T-helper 1 cell treated with Interleukin-12 subunit alpha and Interleukin-12 subunit beta and Interleukin-4 antibody, amounts not matched to agents 30 μg/mL and 1 μg/mL, for 36 hours (primary cell): ENCODE measurements around the gene BABAM2.
"Not testable (repeated sequence)": the region's sequence is repeated elsewhere in the genome, so short reads cannot be mapped to it uniquely, and the experiment has no call there.

ENCODE experiments used
- H3K27ac Mint-ChIP-seq: one replicate; pipeline ENCODE4 v1.8.0; 2021; ENCODE audit warnings: mild to moderate bottlenecking, mixed read lengths
- H3K27me3 Mint-ChIP-seq: one replicate; pipeline ENCODE4 v1.8.0; 2021; ENCODE audit warnings: low read depth, mixed read lengths
- H3K36me3 Mint-ChIP-seq: one replicate; pipeline ENCODE4 v1.8.0; 2021; ENCODE audit warnings: low read depth, mixed read lengths
- H3K4me1 Mint-ChIP-seq: one replicate; pipeline ENCODE4 v1.8.0; 2021; ENCODE audit warnings: low read depth, mixed read lengths
- H3K4me3 Mint-ChIP-seq: one replicate; pipeline ENCODE4 v1.8.0; 2021; ENCODE audit warnings: mild to moderate bottlenecking, moderate library complexity, mixed read lengths
- H3K9me3 Mint-ChIP-seq: one replicate; pipeline ENCODE4 v1.8.0; 2021; ENCODE audit warnings: mixed read lengths

BABAM2 gene

DNA sequence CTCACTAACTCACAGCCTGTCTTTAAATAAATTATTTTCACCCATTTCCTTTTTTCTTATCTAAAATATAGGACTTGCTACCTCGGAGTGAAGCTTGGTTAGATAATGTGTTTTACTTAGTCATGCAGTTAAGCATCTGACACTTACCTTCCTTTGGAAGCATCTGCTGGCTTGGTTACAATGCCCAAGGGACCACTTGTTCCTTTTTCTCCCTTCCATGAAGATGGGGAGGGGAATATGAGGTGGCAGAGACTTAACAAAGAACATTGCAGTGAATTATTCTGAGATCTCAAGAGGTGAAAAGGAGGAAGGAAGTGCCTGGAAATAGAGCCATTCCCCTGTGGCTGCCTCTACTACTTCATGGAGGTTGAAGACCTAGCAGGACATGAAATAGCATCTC is 356.8 kb downstream of the BABAM2 start:
- peaks cover 36% of the 10 kb centered on the region for H3K4me1 Mint-ChIP-seq
- H3K27ac Mint-ChIP-seq, result no peak overlapping the region
- H3K9me3 Mint-ChIP-seq, result no peaks in the 10 kb centered on the region
- H3K27me3 Mint-ChIP-seq, result no peaks in the 10 kb centered on the region
- H3K4me3 Mint-ChIP-seq, result no peak overlapping the region
- H3K36me3 Mint-ChIP-seq, result peaks cover 25% of the 10 kb centered on the region

DNA sequence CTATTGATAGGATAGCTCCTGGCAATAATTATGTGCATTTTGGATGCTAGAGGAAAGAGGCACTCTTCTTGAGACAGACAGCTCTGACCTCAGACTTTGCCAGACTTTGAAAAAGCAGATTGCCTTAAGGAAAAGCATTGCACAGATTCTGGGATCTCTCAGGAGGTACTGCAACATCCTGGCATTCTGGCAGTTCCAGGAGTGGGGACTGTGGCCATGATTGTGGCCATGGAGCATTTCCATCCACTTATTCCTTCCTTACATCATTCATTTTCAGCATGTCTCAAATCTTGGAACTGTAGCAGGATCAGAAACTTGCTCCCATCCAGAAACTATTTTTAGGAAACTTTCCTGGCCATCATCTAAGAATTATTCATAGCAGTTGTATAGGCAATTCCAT is 357.2 kb downstream of the BABAM2 start:
- no peak overlapping the region for H3K4me3 Mint-ChIP-seq
- peaks cover 40% of the 10 kb centered on the region for H3K4me1 Mint-ChIP-seq
- peaks cover 25% of the 10 kb centered on the region for H3K36me3 Mint-ChIP-seq
- H3K27me3 Mint-ChIP-seq, result no peaks in the 10 kb centered on the region
- no peak overlapping the region for H3K27ac Mint-ChIP-seq
- H3K9me3 Mint-ChIP-seq, result no peaks in the 10 kb centered on the region

GRCh38 chr2:28248511-28248910 is 358.0 kb downstream of the BABAM2 start:
- no peak overlapping the region for H3K27ac Mint-ChIP-seq
- no peaks in the 10 kb centered on the region for H3K27me3 Mint-ChIP-seq
- no peaks in the 10 kb centered on the region for H3K9me3 Mint-ChIP-seq
- H3K4me3 Mint-ChIP-seq, result no peak overlapping the region
- peaks cover 47% of the 10 kb centered on the region for H3K4me1 Mint-ChIP-seq
- peaks cover 27% of the 10 kb centered on the region for H3K36me3 Mint-ChIP-seq

GRCh38 chr2:28250006-28250405 is 359.5 kb downstream of the BABAM2 start:
- no peak overlapping the region for H3K27ac Mint-ChIP-seq
- no peaks in the 10 kb centered on the region for H3K27me3 Mint-ChIP-seq
- no peak overlapping the region for H3K4me3 Mint-ChIP-seq
- no peaks in the 10 kb centered on the region for H3K9me3 Mint-ChIP-seq
- H3K36me3 Mint-ChIP-seq, result peaks cover 30% of the 10 kb centered on the region
- H3K4me1 Mint-ChIP-seq, result peaks cover 50% of the 10 kb centered on the region

- no peaks in the 10 kb centered on the region for H3K9me3 Mint-ChIP-seq
- peak overlapping the region; percentile 90 for H3K27ac Mint-ChIP-seq
- peaks cover 21% of the 10 kb centered on the region for H3K36me3 Mint-ChIP-seq
- peak overlapping the region; percentile 72 for H3K4me3 Mint-ChIP-seq
- H3K27me3 Mint-ChIP-seq, result no peaks in the 10 kb centered on the region
- peaks cover 50% of the 10 kb centered on the region for H3K4me1 Mint-ChIP-seq
Measured at GRCh38 chr2:28251337-28251736, 360.8 kb downstream of the BABAM2 start.

DNA sequence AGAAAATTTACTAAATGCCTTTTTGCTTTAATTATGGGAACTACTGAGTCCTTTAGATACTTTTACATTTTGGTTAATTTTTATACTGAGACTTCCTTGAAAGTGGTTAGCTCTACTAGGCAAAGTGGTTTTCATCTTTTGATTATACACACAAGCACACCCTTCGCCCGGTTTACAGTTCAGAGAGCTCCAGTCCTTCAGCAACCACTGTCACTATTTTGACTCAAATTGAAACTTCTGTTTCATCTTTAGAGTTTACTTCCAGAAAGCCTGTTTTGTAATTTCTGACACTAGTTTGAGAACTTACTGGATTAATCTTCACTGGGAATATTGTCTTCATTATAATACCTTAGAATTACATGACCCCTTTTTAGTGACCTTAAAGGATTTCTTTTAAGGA is 361.8 kb downstream of the BABAM2 start:
- peak overlapping the region; percentile 62 for H3K4me3 Mint-ChIP-seq
- H3K27ac Mint-ChIP-seq, result peak overlapping the region; percentile 81
- H3K27me3 Mint-ChIP-seq, result no peaks in the 10 kb centered on the region
- peaks cover 47% of the 10 kb centered on the region for H3K4me1 Mint-ChIP-seq
- H3K36me3 Mint-ChIP-seq, result peaks cover 16% of the 10 kb centered on the region
- no peaks in the 10 kb centered on the region for H3K9me3 Mint-ChIP-seq

GRCh38 chr2:28253543-28253942 is 363.0 kb downstream of the BABAM2 start:
- Mint-ChIP-seq H3K27me3 (no peaks in the 10 kb centered on the region), H3K27ac (no peak overlapping the region), H3K4me1 (peaks cover 45% of the 10 kb centered on the region), H3K4me3 (no peak overlapping the region), H3K36me3 (peaks cover 16% of the 10 kb centered on the region), H3K9me3 (no peaks in the 10 kb centered on the region)

GRCh38 chr2:28255231-28255630 is 364.7 kb downstream of the BABAM2 start:
- Mint-ChIP-seq H3K4me1 (peaks cover 35% of the 10 kb centered on the region), H3K36me3 (peaks cover 17% of the 10 kb centered on the region)
- not testable (repeated sequence) for H3K4me3 Mint-ChIP-seq, H3K27me3 Mint-ChIP-seq, H3K27ac Mint-ChIP-seq, H3K9me3 Mint-ChIP-seq

DNA sequence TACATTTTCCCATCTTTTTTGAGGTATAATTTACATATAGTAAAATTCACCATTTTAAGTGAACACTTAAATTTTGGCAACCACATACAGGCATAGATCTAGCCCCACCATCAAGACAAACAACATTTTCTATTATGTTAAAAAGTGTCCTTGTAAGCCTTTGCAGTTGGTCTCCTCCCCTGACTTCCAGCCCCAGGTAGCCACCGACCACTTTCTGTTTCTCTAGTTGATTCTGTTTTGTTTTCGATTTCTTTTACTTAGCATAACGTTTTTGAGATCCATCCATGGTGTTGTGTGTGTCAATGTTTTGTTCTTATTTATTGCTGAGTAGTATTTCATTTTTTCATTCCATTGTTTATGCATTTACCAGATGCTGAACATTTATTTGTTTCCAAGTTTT is 366.7 kb downstream of the BABAM2 start:
- H3K27me3 Mint-ChIP-seq, result no peaks in the 10 kb centered on the region
- no peaks in the 10 kb centered on the region for H3K9me3 Mint-ChIP-seq
- no peak overlapping the region for H3K27ac Mint-ChIP-seq
- peaks cover 24% of the 10 kb centered on the region for H3K36me3 Mint-ChIP-seq
- H3K4me3 Mint-ChIP-seq, result no peak overlapping the region
- peaks cover 24% of the 10 kb centered on the region for H3K4me1 Mint-ChIP-seq

DNA sequence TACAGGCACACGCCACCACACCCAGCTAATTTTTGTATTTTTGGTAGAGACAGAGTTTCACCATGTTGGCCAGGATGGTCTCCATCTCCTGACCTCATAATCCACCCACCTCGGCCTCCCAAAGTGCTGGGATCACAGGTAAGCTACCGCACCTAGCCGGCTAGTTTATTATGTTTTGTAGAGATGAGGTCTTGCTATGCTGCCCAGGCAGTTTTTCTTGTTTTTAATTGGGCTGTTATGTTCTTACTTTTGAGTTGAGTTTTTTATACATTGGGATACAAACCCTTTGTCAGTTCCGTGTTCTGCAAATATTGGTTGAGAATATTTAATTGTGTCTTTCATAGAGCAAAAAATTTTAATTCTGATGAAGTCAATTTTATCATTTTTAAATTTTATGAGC is 368.7 kb downstream of the BABAM2 start:
- H3K9me3 Mint-ChIP-seq, H3K4me1 Mint-ChIP-seq, H3K27ac Mint-ChIP-seq, H3K4me3 Mint-ChIP-seq, H3K27me3 Mint-ChIP-seq: not testable (repeated sequence)
- peaks cover 22% of the 10 kb centered on the region for H3K36me3 Mint-ChIP-seq

- Mint-ChIP-seq H3K4me3 (no peak overlapping the region), H3K9me3 (no peaks in the 10 kb centered on the region), H3K27ac (no peak overlapping the region), H3K27me3 (no peaks in the 10 kb centered on the region), H3K36me3 (peaks cover 28% of the 10 kb centered on the region), H3K4me1 (peaks cover 6% of the 10 kb centered on the region)
Measured at GRCh38 chr2:28263690-28264089, 373.2 kb downstream of the BABAM2 start.

DNA sequence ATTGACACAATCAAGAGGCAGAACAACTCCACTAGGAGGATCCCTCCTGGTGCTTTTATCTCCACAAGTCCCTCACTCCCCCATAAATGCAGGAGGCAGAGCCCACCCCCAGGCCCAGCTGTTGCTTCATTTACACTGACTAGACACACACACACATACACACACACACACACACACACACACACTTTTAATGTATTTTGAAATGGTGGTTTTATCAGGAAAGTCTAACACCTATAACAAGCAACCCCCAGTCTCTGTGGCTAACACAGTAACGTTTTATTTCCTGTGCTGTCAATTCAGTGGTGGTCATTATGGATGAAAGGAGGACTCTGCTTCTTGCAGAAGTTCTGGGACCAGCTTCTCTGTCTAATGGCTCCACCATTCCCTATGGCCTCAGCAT is 376.8 kb downstream of the BABAM2 start:
- Mint-ChIP-seq H3K4me3 (no peak overlapping the region), H3K4me1 (peaks cover 30% of the 10 kb centered on the region), H3K27ac (no peak overlapping the region), H3K27me3 (no peaks in the 10 kb centered on the region), H3K9me3 (no peaks in the 10 kb centered on the region), H3K36me3 (peaks cover 25% of the 10 kb centered on the region)

DNA sequence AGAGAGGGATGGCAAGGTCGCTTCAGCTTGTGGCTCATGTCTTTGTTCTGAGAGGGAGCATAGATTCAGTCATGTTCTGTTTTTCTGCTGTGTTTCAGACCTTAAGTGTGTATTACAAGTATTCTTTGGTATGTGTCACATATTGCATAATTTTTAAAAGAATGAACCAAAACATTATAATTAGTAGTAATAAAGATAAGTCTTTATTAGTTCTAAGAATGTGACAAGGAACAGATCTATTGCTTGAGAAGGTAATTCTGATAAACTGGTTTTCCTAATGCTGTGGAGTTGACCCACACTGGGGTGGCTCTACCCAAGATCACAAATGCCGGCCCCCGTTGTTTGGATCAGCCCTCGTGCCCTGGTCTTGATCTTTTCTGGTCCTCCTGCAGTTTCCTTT is 377.9 kb downstream of the BABAM2 start:
- H3K36me3 Mint-ChIP-seq, result peaks cover 23% of the 10 kb centered on the region
- H3K4me1 Mint-ChIP-seq, result peaks cover 35% of the 10 kb centered on the region
- no peak overlapping the region for H3K4me3 Mint-ChIP-seq
- H3K27ac Mint-ChIP-seq, result no peak overlapping the region
- H3K27me3 Mint-ChIP-seq, result no peaks in the 10 kb centered on the region
- no peaks in the 10 kb centered on the region for H3K9me3 Mint-ChIP-seq

DNA sequence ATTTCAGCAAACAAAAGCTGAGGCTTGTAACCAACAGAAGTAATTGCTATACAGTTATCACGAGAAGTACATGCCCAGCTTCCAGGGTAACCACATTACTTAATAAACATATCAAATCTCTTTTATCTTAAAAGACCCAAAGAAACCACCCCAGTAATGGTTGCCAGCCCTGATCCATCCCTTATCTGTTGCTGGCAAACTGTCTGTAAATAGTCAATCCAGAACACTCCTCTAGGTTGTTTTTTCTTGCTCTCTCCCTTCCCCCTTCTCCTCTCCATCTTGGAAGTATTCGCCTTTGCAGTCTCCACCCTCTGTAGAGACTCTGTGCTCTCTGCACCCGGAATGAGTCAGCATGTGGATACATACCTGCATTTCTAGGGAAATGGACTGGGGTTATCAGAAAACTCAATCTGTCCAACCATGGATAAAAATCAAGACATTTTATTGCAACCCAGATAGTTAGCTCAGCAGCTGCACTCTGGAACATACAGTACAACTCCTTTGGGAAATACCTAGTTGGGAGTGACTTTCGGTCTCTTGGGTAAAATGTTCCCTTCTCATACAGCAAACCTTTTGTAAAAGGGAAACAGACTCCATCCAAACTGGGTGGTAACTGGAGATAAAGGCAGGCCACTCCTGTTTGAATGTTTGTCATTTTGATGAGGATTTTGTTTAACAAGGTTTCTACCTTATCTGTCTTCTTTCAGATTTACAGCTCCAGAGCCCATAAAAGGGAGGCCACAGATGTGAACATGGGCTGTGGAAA is 378.7 kb downstream of the BABAM2 start:
- H3K27ac Mint-ChIP-seq, result no peak overlapping the region
- H3K4me1 Mint-ChIP-seq, result peaks cover 39% of the 10 kb centered on the region
- no peaks in the 10 kb centered on the region for H3K27me3 Mint-ChIP-seq
- no peaks in the 10 kb centered on the region for H3K9me3 Mint-ChIP-seq
- H3K36me3 Mint-ChIP-seq, result peaks cover 22% of the 10 kb centered on the region
- no peak overlapping the region for H3K4me3 Mint-ChIP-seq

DNA sequence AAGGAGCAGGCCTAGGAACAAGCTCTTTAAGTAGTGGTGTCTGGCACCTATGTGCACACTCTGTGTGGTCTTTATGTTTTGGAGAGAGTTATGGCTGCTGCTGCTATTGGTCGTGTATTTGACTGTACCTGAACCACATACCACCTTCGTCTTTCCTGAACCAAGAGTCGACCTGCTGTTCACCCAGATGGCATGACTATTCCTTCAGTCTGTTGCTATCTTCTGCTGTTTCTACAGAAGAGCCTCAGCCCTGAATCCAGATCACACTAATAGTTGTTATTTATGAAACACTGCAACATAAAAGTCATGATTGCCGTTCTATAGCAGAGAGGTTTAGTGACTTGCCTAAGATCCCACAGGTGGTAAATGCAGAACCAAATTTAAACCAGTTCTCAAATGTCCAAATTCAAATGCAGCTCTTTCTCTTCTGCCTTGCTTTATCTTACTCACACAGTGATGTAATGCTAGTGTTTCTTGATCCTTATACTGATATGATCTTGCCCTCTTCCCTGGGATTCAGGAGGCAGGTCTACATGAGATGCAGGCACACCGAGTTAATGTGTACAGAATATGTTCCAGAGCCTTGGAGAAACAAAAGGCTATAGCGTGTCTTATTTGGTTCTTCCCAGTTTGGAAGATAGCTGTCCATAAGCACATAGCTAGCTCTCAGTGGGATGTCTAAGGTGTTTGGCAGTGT is 380.1 kb downstream of the BABAM2 start:
- peaks cover 52% of the 10 kb centered on the region for H3K4me1 Mint-ChIP-seq
- no peak overlapping the region for H3K4me3 Mint-ChIP-seq
- no peaks in the 10 kb centered on the region for H3K27me3 Mint-ChIP-seq
- H3K36me3 Mint-ChIP-seq, result peaks cover 22% of the 10 kb centered on the region
- no peaks in the 10 kb centered on the region for H3K9me3 Mint-ChIP-seq
- peak overlapping the region; percentile 73 for H3K27ac Mint-ChIP-seq
